C4-2B (cell line): ENCODE data around the gene TJP3.

ENCODE experiments used
- ZFX ChIP-seq: fragments of 450-650 bp; IDR thresholded peaks from 2 replicates; pipeline ENCODE4 v1.6.1; 2017
- TF ChIP-seq, protein P1 (sequence below): fragments of 450-650 bp; conservative IDR thresholded peaks from 2 replicates; pipeline ENCODE4 v1.5.1; 2017; ENCODE audit warnings: mild to moderate bottlenecking

DNA sequence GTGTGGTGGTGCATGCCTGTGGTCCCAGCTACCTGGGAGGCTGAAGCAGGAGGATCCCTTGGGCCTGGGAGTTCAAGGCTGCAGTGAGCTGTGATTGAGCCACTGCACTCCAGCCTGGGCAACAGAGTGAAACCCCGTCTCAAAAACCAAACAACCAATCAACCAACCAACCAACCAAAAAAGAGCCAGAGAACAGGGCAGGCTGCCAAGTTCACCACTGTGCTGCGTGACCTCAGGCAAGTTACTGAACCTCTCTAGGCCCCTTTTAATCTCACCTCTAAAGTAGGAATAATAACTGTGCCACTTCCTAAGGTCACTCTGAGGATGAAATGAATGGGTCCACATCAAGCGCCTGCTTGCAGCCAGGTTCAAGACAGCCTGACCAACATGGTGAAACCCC, 16.9 kb downstream of the TJP3 start:
- no peak for TF ChIP-seq ZFX
- TF ChIP-seq, protein P1, sequence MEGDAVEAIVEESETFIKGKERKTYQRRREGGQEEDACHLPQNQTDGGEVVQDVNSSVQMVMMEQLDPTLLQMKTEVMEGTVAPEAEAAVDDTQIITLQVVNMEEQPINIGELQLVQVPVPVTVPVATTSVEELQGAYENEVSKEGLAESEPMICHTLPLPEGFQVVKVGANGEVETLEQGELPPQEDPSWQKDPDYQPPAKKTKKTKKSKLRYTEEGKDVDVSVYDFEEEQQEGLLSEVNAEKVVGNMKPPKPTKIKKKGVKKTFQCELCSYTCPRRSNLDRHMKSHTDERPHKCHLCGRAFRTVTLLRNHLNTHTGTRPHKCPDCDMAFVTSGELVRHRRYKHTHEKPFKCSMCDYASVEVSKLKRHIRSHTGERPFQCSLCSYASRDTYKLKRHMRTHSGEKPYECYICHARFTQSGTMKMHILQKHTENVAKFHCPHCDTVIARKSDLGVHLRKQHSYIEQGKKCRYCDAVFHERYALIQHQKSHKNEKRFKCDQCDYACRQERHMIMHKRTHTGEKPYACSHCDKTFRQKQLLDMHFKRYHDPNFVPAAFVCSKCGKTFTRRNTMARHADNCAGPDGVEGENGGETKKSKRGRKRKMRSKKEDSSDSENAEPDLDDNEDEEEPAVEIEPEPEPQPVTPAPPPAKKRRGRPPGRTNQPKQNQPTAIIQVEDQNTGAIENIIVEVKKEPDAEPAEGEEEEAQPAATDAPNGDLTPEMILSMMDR = no peak
